ENCODE data around the gene SUSD1.

Gene SUSD1

DNA sequence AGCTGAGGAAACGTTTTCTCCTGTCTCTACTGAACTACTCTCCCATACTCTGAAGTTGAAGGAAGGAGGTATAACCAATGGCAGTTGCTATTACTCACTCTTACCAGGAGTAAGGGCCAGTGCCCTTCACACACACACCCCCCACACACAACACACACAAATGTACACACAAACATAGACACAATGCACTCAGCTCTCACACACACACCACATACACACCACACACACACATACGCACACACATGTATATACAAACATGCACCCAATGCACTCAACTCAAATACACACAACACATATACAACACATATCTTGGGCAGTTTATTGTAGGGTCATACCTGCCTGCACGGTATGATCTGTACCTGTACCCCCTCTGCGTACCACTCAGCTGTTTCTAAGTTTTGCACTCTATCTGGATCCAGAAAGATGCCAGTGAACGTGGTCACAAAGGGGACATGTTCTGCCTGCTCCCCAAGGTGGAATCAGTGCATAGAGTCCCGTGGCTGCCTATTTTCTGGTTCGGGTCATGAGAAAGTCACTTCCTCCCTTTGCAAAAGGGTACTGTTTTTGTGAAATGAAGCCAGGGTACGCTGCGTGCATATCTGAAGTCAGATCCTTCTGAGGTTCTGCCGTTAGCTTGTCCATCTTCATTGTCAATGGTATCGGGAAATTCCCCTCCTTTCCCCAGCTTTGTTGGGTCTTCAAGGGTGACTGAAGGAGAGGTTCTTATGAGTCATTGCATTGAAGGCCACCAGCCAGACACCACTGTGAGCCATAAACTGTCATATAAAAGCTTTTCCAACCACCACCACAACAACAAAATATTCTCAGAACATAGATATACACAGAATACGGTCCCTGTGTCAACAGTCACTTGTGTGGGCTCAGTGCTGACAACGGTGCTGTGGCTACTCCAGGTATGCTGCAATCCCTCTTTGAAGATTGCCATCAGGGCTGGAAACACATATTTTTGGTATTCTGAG, 146.6 kb downstream of the SUSD1 start:
- no peak overlapping the region for H3K4me3 ChIP-seq
- H3K36me3 ChIP-seq (ENCODE audit: insufficient read depth, low read length), result no peaks in the 10 kb centered on the region
- TF ChIP-seq EZH2 (IDR thresholded peaks at IDR 0.05), result no peak
- no peak for TF ChIP-seq POLR2AphosphoS5 (IDR thresholded peaks at IDR 0.05; ENCODE audit: borderline replicate concordance, low read depth, low read length)
- TF ChIP-seq FOXP2 (optimal IDR thresholded peaks at IDR 0.05; ENCODE audit: control extremely low read depth, extremely low read length, insufficient read depth), result no peak
- no peak for DNase-seq (ENCODE audit: low read depth, low spot score)
- H3K9me3 ChIP-seq (ENCODE audit: low read depth, low read length), result no peaks in the 10 kb centered on the region
- H3K9ac ChIP-seq (ENCODE audit: insufficient read length), result no peak overlapping the region
- no peak overlapping the region for H3K27ac ChIP-seq

- no peak overlapping the region for H3K4me3 ChIP-seq
- no peak for TF ChIP-seq POLR2AphosphoS5 (IDR thresholded peaks at IDR 0.05; ENCODE audit: borderline replicate concordance, low read depth, low read length)
- TF ChIP-seq EZH2 (IDR thresholded peaks at IDR 0.05), result no peak
- no peak for TF ChIP-seq FOXP2 (optimal IDR thresholded peaks at IDR 0.05; ENCODE audit: control extremely low read depth, extremely low read length, insufficient read depth)
- H3K27ac ChIP-seq, result no peak overlapping the region
- H3K36me3 ChIP-seq (ENCODE audit: insufficient read depth, low read length), result no peaks in the 10 kb centered on the region
- no peak overlapping the region for H3K9ac ChIP-seq (ENCODE audit: insufficient read length)
- no peaks in the 10 kb centered on the region for H3K9me3 ChIP-seq (ENCODE audit: low read depth, low read length)
- no peak for DNase-seq (ENCODE audit: low read depth, low spot score)
Observed at GRCh38 chr9:112025850-112026249, 149.2 kb downstream of the SUSD1 start.

DNA sequence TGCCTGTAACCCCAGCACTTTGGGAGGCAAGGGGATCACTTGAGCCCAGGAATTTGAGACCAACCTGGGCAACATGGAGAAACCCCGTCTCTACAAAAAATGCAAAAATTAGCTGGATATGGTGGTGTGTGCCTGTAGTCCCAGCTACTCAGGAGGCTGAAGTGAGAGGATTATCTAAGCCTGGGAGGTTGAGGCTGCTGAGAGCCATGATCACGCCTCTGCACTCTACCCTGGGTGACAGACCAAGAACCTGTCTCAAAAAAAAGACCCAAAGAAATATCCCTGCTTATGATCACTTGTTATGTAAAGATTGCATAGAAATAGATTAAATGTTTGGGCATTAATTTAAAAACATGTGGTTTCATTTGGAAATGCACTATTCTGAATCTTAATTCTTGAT, 153.4 kb downstream of the SUSD1 start:
- Histone ChIP-seq H3K4me3 (no peak overlapping the region), H3K36me3 (ENCODE audit: insufficient read depth, low read length) (no peaks in the 10 kb centered on the region), H3K9ac (ENCODE audit: insufficient read length) (no peak overlapping the region), H3K9me3 (ENCODE audit: low read depth, low read length) (no peaks in the 10 kb centered on the region), H3K27ac (no peak overlapping the region)
- TF ChIP-seq FOXP2 (optimal IDR thresholded peaks at IDR 0.05; ENCODE audit: control extremely low read depth, extremely low read length, insufficient read depth) (no peak), POLR2AphosphoS5 (IDR thresholded peaks at IDR 0.05; ENCODE audit: borderline replicate concordance, low read depth, low read length) (no peak), EZH2 (IDR thresholded peaks at IDR 0.05) (no peak)
- no peak for DNase-seq (ENCODE audit: low read depth, low spot score)

DNA sequence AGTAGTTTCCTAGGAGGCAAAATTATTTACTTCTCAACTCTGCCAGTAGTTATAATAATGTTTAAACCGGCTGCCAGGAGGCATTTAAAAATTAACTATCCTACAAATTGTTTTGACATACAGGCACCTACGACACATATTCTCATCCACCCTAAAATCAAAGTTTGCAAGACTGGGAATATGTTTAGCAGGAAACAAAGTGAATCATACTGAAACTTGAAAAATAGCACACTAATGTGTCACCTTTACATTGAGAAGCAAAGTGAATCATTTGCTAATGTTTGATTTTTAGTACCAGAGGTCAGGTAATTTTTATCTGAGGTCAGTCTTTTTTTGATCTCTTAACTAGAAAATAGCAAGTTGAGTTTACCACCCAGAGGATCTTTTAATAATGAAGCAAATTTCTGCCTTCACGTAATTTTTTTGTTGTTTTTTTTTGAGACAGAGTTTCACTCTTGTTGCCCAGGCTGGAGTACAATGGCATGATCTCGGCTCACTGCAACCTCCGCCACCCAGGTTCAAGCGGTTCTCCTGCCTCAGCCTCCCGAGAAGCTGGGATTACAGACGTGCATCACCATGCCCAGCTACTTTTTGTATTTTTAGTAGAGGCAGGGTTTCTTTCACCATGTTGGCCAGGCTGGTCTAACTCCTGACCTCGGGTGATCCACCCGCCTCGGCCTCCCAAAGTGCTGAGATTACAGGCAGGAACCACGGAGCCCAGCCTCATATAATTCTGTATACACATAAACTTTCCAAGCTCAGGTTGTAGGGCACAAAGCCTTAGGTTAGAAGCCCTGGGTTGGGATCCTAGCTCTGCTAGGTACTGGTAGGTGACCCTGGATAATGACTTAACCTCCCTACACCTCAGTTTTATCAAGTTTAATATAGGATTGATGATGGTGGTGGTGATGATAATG, 154.2 kb downstream of the SUSD1 start:
- no peak for DNase-seq (ENCODE audit: low read depth, low spot score)
- no peak overlapping the region for H3K27ac ChIP-seq
- TF ChIP-seq EZH2 (IDR thresholded peaks at IDR 0.05), result no peak
- TF ChIP-seq FOXP2 (optimal IDR thresholded peaks at IDR 0.05; ENCODE audit: control extremely low read depth, extremely low read length, insufficient read depth), result no peak
- TF ChIP-seq POLR2AphosphoS5 (IDR thresholded peaks at IDR 0.05; ENCODE audit: borderline replicate concordance, low read depth, low read length), result no peak
- no peak overlapping the region for H3K9ac ChIP-seq (ENCODE audit: insufficient read length)
- no peaks in the 10 kb centered on the region for H3K9me3 ChIP-seq (ENCODE audit: low read depth, low read length)
- H3K36me3 ChIP-seq (ENCODE audit: insufficient read depth, low read length), result no peaks in the 10 kb centered on the region
- no peak overlapping the region for H3K4me3 ChIP-seq

- H3K4me3 ChIP-seq, result no peak overlapping the region
- H3K9ac ChIP-seq (ENCODE audit: insufficient read length), result no peak overlapping the region
- no peak for DNase-seq (ENCODE audit: low read depth, low spot score)
- H3K36me3 ChIP-seq (ENCODE audit: insufficient read depth, low read length), result no peaks in the 10 kb centered on the region
- no peak overlapping the region for H3K27ac ChIP-seq
- H3K9me3 ChIP-seq (ENCODE audit: low read depth, low read length), result no peaks in the 10 kb centered on the region
- no peak for TF ChIP-seq POLR2AphosphoS5 (IDR thresholded peaks at IDR 0.05; ENCODE audit: borderline replicate concordance, low read depth, low read length)
- no peak for TF ChIP-seq EZH2 (IDR thresholded peaks at IDR 0.05)
- TF ChIP-seq FOXP2 (optimal IDR thresholded peaks at IDR 0.05; ENCODE audit: control extremely low read depth, extremely low read length, insufficient read depth), result no peak
Observed at GRCh38 chr9:112017878-112018277, 157.2 kb downstream of the SUSD1 start.

GRCh38 chr9:112015736-112016135, 159.4 kb downstream of the SUSD1 start:
- no peak overlapping the region for H3K27ac ChIP-seq
- H3K9ac ChIP-seq (ENCODE audit: insufficient read length), result no peak overlapping the region
- DNase-seq (ENCODE audit: low read depth, low spot score), result no peak
- no peak for TF ChIP-seq FOXP2 (optimal IDR thresholded peaks at IDR 0.05; ENCODE audit: control extremely low read depth, extremely low read length, insufficient read depth)
- no peaks in the 10 kb centered on the region for H3K36me3 ChIP-seq (ENCODE audit: insufficient read depth, low read length)
- no peak overlapping the region for H3K4me3 ChIP-seq
- H3K9me3 ChIP-seq (ENCODE audit: low read depth, low read length), result no peaks in the 10 kb centered on the region

GRCh38 chr9:112015149-112015548, 159.9 kb downstream of the SUSD1 start:
- Histone ChIP-seq H3K9me3 (ENCODE audit: low read depth, low read length) (no peaks in the 10 kb centered on the region), H3K27ac (no peak overlapping the region), H3K9ac (ENCODE audit: insufficient read length) (no peak overlapping the region), H3K4me3 (no peak overlapping the region), H3K36me3 (ENCODE audit: insufficient read depth, low read length) (no peaks in the 10 kb centered on the region)
- TF ChIP-seq POLR2AphosphoS5 (IDR thresholded peaks at IDR 0.05; ENCODE audit: borderline replicate concordance, low read depth, low read length) (no peak), FOXP2 (optimal IDR thresholded peaks at IDR 0.05; ENCODE audit: control extremely low read depth, extremely low read length, insufficient read depth) (no peak), EZH2 (IDR thresholded peaks at IDR 0.05) (no peak)
- no peak for DNase-seq (ENCODE audit: low read depth, low spot score)

DNA sequence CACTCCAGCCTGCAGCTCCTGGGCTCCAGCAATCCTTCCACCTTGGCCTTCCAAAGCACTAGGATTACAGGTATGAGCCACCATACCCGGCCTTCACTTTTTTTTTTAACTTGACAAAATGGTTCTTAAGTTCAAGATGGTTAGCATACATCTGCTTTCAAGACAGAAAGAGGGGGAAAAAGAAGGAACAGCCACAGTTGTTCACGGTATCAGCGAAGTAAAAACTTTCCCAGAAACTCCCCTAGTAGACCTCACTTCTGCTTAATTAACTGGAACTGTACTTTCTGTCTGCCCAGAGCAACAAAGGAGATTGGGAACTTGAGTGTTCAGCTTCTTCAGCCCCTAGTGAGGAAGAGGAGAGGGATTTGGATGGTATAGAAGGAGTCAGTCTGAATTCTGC, 161.8 kb downstream of the SUSD1 start:
- Histone ChIP-seq H3K27ac (no peak overlapping the region), H3K4me3 (no peak overlapping the region)
- no peak for DNase-seq (ENCODE audit: low read depth, low spot score)

More for the DNA sequence above, 161.8 kb downstream of the SUSD1 start:
- no peak for TF ChIP-seq FOXP2 (optimal IDR thresholded peaks at IDR 0.05; ENCODE audit: control extremely low read depth, extremely low read length, insufficient read depth)
- no peak for TF ChIP-seq EZH2 (IDR thresholded peaks at IDR 0.05)
- no peak for TF ChIP-seq POLR2AphosphoS5 (IDR thresholded peaks at IDR 0.05; ENCODE audit: borderline replicate concordance, low read depth, low read length)
- Histone ChIP-seq H3K36me3 (ENCODE audit: insufficient read depth, low read length) (no peaks in the 10 kb centered on the region), H3K9me3 (ENCODE audit: low read depth, low read length) (no peaks in the 10 kb centered on the region), H3K9ac (ENCODE audit: insufficient read length) (no peak overlapping the region)
